Ishikawa (cell line): ENCODE measurements around the gene CTAGE9.

Experiments used
- CEBPB ChIP-seq: IDR thresholded peaks from 2 replicates; pipeline ENCODE4 v1.6.1; 2012
- MAX ChIP-seq: IDR thresholded peaks from 2 replicates; pipeline ENCODE4 v1.6.1; 2012
- NFIC ChIP-seq: IDR thresholded peaks from 2 replicates; pipeline ENCODE4 v1.6.1; 2012
- YY1 ChIP-seq: IDR thresholded peaks from 2 replicates; pipeline ENCODE4 v1.6.1; 2012; ENCODE audit warnings: low read depth

- TF ChIP-seq CEBPB, result no peak
- TF ChIP-seq YY1, result no peak
- no peak for TF ChIP-seq MAX
- no peak for TF ChIP-seq NFIC
Measured at GRCh38 chr6:131733376-131734016, 22.7 kb upstream of the CTAGE9 start.
